MM.1S (cell line): ENCODE data around the gene CYP2J2.

Experiments used
- DNase-seq: peaks from one replicate; pipeline ENCODE4 v3.0.0-alpha.2; 2015
- H2AFZ ChIP-seq: fragments of 300-600 bp; sonication (generic); 2 replicates; pipeline ENCODE4 v1.6.0; 2016; ENCODE audit warnings: antibody characterized with exemption, low read length
- H3F3A ChIP-seq: fragments of 300-600 bp; sonication (generic); 2 replicates; pipeline ENCODE4 v1.6.1; 2016; ENCODE audit warnings: mild to moderate bottlenecking, antibody characterized with exemption, low read length, moderate library complexity, mixed read lengths; ENCODE audit not compliant: insufficient read depth
- H3K27ac ChIP-seq: fragments of 300-600 bp; sonication (generic); 2 replicates; pipeline ENCODE4 v1.5.1; 2016; ENCODE audit warnings: mild to moderate bottlenecking, low read length
- H3K27me3 ChIP-seq: fragments of 300-600 bp; sonication (generic); replicated peaks from 2 replicates; pipeline ENCODE4 v1.6.0; 2016; ENCODE audit warnings: low read length; ENCODE audit not compliant: insufficient read depth
- H3K36me3 ChIP-seq: fragments of 300-600 bp; sonication (generic); replicated peaks from 2 replicates; pipeline ENCODE4 v1.6.1; 2016; ENCODE audit warnings: mild to moderate bottlenecking, low read length, mixed read lengths; ENCODE audit not compliant: insufficient read depth
- H3K4me1 ChIP-seq: fragments of 300-600 bp; sonication (generic); 2 replicates; pipeline ENCODE4 v1.6.1; 2016; ENCODE audit warnings: low read length, mixed read lengths
- H3K4me2 ChIP-seq: fragments of 300-600 bp; sonication (generic); 2 replicates; pipeline ENCODE4 v1.6.0; 2016; ENCODE audit warnings: low read depth, low read length
- H3K4me3 ChIP-seq: fragments of 300-600 bp; sonication (generic); 2 replicates; pipeline ENCODE4 v1.5.1; 2016; ENCODE audit warnings: low read length, mixed read lengths
- H3K79me2 ChIP-seq: fragments of 300-600 bp; sonication (generic); 2 replicates; pipeline ENCODE4 v1.6.1; 2016; ENCODE audit warnings: mixed run types, low read length, mixed read lengths
- H3K9ac ChIP-seq: fragments of 300-600 bp; sonication (generic); 2 replicates; pipeline ENCODE4 v1.6.1; 2016; ENCODE audit warnings: low read length, mixed read lengths
- H3K9me2 ChIP-seq: fragments of 300-600 bp; sonication (generic); replicated peaks from 2 replicates; pipeline ENCODE4 v1.6.1; 2016; ENCODE audit warnings: mild to moderate bottlenecking, low read length, mixed read lengths; ENCODE audit not compliant: insufficient read depth
- H3K9me3 ChIP-seq: fragments of 300-600 bp; sonication (generic); replicated peaks from 2 replicates; pipeline ENCODE4 v1.6.1; 2016; ENCODE audit warnings: mild to moderate bottlenecking, low read length, mixed read lengths; ENCODE audit not compliant: insufficient read depth
- H4K20me1 ChIP-seq: fragments of 300-600 bp; sonication (generic); 2 replicates; pipeline ENCODE4 v1.6.1; 2016; ENCODE audit warnings: mild to moderate bottlenecking, low read length, moderate library complexity, mixed read lengths; ENCODE audit not compliant: insufficient read depth
- CTCF ChIP-seq: fragments of 300-600 bp; sonication (generic); IDR thresholded peaks from 2 replicates; pipeline ENCODE4 v1.5.1; 2016; ENCODE audit warnings: antibody characterized with exemption, low read length, mixed read lengths
- EZH2 ChIP-seq: fragments of 300-600 bp; sonication (generic); optimal IDR thresholded peaks from 2 replicates; pipeline ENCODE3; 2017; ENCODE audit warnings: low read depth, mild to moderate bottlenecking, antibody characterized with exemption, low read length, mixed read lengths
- EZH2phosphoT487 ChIP-seq: fragments of 300-600 bp; sonication (generic); IDR thresholded peaks from 2 replicates; pipeline ENCODE4 v1.6.1; 2018; ENCODE audit warnings: antibody characterized with exemption, low read length

CYP2J2 gene

GRCh38 chr1:59906931-59907330 lies 19.6 kb downstream of the CYP2J2 start:
- no peaks in the 10 kb centered on the region for H3K4me1 ChIP-seq
- H3K79me2 ChIP-seq, result no peaks in the 10 kb centered on the region
- no peaks in the 10 kb centered on the region for H4K20me1 ChIP-seq
- H3K36me3 ChIP-seq, result no peaks in the 10 kb centered on the region
- no peaks in the 10 kb centered on the region for H3K9me2 ChIP-seq
- H3F3A ChIP-seq, result no peaks in the 10 kb centered on the region
- no peak overlapping the region for H3K4me3 ChIP-seq
- no peaks in the 10 kb centered on the region for H3K27me3 ChIP-seq
- TF ChIP-seq CTCF (no peak), EZH2phosphoT487 (no peak), EZH2 (no peak)
- H3K27ac ChIP-seq, result no peak overlapping the region
- no peak overlapping the region for H3K4me2 ChIP-seq
- no peak overlapping the region for H3K9ac ChIP-seq
- DNase-seq, result no peak
- no peaks in the 10 kb centered on the region for H3K9me3 ChIP-seq
- H2AFZ ChIP-seq, result no peak overlapping the region

DNA sequence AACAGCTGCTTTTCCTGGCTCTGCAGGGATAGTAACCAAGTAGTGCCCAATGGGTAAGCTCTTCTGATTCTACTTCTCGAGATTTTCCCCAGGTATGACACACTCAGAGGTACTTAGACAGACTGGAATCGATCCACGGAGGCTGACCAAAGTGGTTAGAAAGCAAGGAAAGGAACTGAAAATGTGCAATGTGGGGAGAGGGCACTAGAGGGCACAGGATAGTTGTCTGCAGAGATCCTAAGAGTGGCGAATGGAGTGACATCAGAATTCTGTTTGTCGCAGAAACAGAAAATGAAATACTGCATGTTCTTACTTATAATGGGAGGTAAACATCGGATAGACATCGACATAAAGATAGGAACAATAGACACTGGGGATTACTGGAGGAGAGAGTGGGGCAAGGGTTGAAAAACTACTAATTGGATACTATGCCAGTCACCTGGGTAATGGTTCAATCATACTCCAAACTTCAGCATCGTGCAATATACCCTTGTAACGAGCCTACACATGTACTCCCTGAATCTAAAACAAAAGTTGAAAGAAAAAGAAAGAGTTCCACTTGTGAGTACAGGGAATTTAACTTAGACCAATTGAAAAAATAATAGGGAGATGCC lies 23.3 kb downstream of the CYP2J2 start:
- H3K4me2 ChIP-seq, result peak overlapping the region; percentile 87
- TF ChIP-seq CTCF, result peak; percentile 87
- TF ChIP-seq EZH2, result no peak
- H3K9ac ChIP-seq, result peak overlapping the region; percentile 44; the same call in 1 of the 2 replicates
- no peaks in the 10 kb centered on the region for H3K79me2 ChIP-seq
- no peak overlapping the region for H3K27ac ChIP-seq
- peak overlapping the region; percentile 61 for H3K4me3 ChIP-seq
- peak overlapping the region; percentile 85 for H2AFZ ChIP-seq
- no peaks in the 10 kb centered on the region for H3K9me3 ChIP-seq
- H3K9me2 ChIP-seq, result no peaks in the 10 kb centered on the region
- no peaks in the 10 kb centered on the region; the same call in 1 of the 2 replicates for H3K36me3 ChIP-seq
- no peaks in the 10 kb centered on the region for H3F3A ChIP-seq
- no peaks in the 10 kb centered on the region for H4K20me1 ChIP-seq
- peak; percentile 80 for DNase-seq
- H3K4me1 ChIP-seq, result no peaks in the 10 kb centered on the region
- no peaks in the 10 kb centered on the region for H3K27me3 ChIP-seq

DNA sequence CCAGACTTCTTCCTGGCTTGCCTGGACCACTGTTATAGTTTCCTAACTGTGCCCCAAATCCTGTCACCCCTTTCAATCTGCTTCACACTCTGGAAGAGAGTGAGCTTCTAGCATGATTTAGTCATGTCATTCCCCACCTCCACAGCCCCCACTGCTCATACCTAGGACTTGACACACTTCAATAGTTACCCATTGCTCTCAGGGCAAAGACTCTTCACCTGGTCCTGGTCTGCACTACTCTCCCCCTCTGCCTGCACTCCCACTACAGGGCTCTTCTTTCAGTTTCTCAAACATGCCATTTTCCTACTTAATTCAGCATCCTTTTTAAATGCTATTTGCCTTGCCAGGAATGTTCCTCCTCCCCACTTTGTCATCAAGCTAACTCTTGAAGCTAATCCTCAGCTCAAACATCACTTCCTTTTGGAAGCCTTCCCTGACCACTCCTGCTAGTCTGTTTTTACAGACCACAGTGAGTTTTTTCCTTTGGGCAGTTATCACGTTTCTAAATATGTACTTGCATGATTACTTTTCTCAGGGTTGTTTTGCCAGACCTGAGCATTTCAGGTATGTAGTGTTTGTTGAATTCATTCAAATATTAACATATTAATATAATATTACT lies 24.7 kb downstream of the CYP2J2 start:
- Histone ChIP-seq H3K36me3 (no peaks in the 10 kb centered on the region; the same call in 1 of the 2 replicates), H4K20me1 (no peaks in the 10 kb centered on the region), H2AFZ (no peak overlapping the region), H3K4me2 (no peak overlapping the region), H3K9me2 (no peaks in the 10 kb centered on the region), H3K27me3 (no peaks in the 10 kb centered on the region), H3K9ac (no peak overlapping the region), H3K9me3 (no peaks in the 10 kb centered on the region), H3K4me1 (no peaks in the 10 kb centered on the region), H3K27ac (no peak overlapping the region), H3F3A (no peaks in the 10 kb centered on the region), H3K4me3 (no peak overlapping the region), H3K79me2 (no peaks in the 10 kb centered on the region)
- TF ChIP-seq EZH2 (no peak), CTCF (no peak), EZH2phosphoT487 (no peak)
- DNase-seq, result no peak
